Measurements from ENCODE around the gene SNAPC1. TPM values are rescaled to one million over a fixed set of nuclear protein-coding genes. Genes with fewer than 3 reads are reported as not detected.
A peak's percentile ranks its signal among the peaks of the same experiment; 100 is the strongest.
"Not testable (repeated sequence)": the region's sequence is repeated elsewhere in the genome, so short reads cannot be mapped to it uniquely, and the experiment has no call there.

The SNAPC1 gene
- total and polyA plus RNA-seq, 4 donors = 2.9 to 7.0 (median 5.3) TPM

- DNase-seq (no peak), ATAC-seq (ENCODE audit: low FRiP score) (no peak)
- intact Hi-C loops (cut with DNase I) = no loop called here
- Histone ChIP-seq H3K9me3 (ENCODE audit: control insufficient read depth, low read length) (no peaks in the 10 kb centered on the region), H3K36me3 (ENCODE audit: control insufficient read depth in 1 of 2, insufficient read depth in 2 of 2, low read length in 1 of 2) (peaks cover 0 to 2% of the 10 kb centered on the region in 2 donors), H3K4me3 (ENCODE audit: low read length in 2 of 2) (no peak overlapping the region), H3K27me3 (ENCODE audit: control insufficient read depth in 1 of 2, insufficient read depth in 2 of 2, low read length in 1 of 2) (no peaks in the 10 kb centered on the region), H3K4me1 (ENCODE audit: control insufficient read depth in 1 of 2, insufficient read depth in 2 of 2, low read length in 2 of 2) (peaks cover 0 to 1% of the 10 kb centered on the region in 2 donors), H3K27ac (ENCODE audit: low read depth in 1 of 2, low read length in 2 of 2) (no peak overlapping the region)
- 88 to 94% methylated on average over 5 of the region's 5 CpGs for WGBS, 2 donors
These were observed 18.0 kb upstream of the SNAPC1 start for GRCh38 chr14:61744238-61744637.

DNA sequence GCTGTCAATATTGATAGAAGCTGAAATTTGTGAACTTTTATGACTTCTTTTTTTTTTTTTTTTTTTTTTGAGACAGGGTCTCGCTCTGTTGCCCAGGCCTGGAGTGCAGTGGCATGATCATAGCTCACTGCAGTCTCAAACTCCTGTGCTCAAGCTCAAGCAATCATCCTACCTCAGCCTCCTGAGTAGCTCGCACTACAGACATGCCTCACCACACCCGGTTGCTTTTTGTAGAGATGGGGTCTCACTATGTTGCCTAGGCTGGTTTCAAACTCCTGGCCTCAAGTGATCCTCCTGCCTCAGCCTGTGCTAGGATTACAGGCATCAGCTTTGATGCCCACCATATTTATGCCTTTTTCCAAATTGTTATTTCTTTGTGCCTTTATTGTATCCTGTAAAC, 15.9 kb upstream of the SNAPC1 start:
- not testable (repeated sequence) for H3K36me3 ChIP-seq (ENCODE audit: control insufficient read depth in 1 of 2, insufficient read depth in 2 of 2, low read length in 1 of 2); DNase-seq; H3K9me3 ChIP-seq (ENCODE audit: control insufficient read depth, low read length); H3K4me3 ChIP-seq (ENCODE audit: low read length in 2 of 2); H3K27me3 ChIP-seq (ENCODE audit: control insufficient read depth in 1 of 2, insufficient read depth in 2 of 2, low read length in 1 of 2); ATAC-seq (ENCODE audit: low FRiP score); H3K27ac ChIP-seq (ENCODE audit: low read depth in 1 of 2, low read length in 2 of 2); H3K4me1 ChIP-seq (ENCODE audit: control insufficient read depth in 1 of 2, insufficient read depth in 2 of 2, low read length in 2 of 2)
- WGBS, 2 donors = 93 to 94% methylated on average over 3 of the region's 3 CpGs
- intact Hi-C loops (cut with DNase I) = loop anchor here in 1 of 2 donors (5.0 kb wide), 2 partner anchors 49 to 274 kb away; partner anchors contain the start of gene HIF1A

- intact Hi-C loops (cut with DNase I) = loop anchor here in 1 of 2 donors (5.0 kb wide), 2 partner anchors 50 to 275 kb away; partner anchors contain the start of gene HIF1A
- Histone ChIP-seq H3K9me3 (ENCODE audit: control insufficient read depth, low read length) (no peaks in the 10 kb centered on the region), H3K4me1 (ENCODE audit: control insufficient read depth in 1 of 2, insufficient read depth in 2 of 2, low read length in 2 of 2) (peaks cover 0 to 1% of the 10 kb centered on the region in 2 donors), H3K27me3 (ENCODE audit: control insufficient read depth in 1 of 2, insufficient read depth in 2 of 2, low read length in 1 of 2) (no peaks in the 10 kb centered on the region), H3K27ac (ENCODE audit: low read depth in 1 of 2, low read length in 2 of 2) (no peak overlapping the region), H3K36me3 (ENCODE audit: control insufficient read depth in 1 of 2, insufficient read depth in 2 of 2, low read length in 1 of 2) (no peaks in the 10 kb centered on the region), H3K4me3 (ENCODE audit: low read length in 2 of 2) (no peak overlapping the region)
- no peak for ATAC-seq (ENCODE audit: low FRiP score)
- DNase-seq = no peak
These were observed 15.3 kb upstream of the SNAPC1 start for GRCh38 chr14:61746881-61747280.

DNA sequence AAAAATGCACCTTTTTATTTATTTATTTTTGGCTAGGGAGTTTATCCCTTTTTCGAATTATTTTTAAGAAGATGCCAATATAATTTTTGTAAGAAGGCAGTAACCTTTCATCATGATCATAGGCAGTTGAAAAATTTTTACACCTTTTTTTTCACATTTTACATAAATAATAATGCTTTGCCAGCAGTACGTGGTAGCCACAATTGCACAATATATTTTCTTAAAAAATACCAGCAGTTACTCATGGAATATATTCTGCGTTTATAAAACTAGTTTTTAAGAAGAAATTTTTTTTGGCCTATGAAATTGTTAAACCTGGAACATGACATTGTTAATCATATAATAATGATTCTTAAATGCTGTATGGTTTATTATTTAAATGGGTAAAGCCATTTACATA, 14.9 kb upstream of the SNAPC1 start:
- 26 to 40% methylated on average over 3 of the region's 3 CpGs for WGBS, 2 donors
- intact Hi-C loops (cut with DNase I) = loop anchor here in 1 of 2 donors (5.0 kb wide), 2 partner anchors 50 to 275 kb away; partner anchors contain the start of gene HIF1A

GRCh38 chr14:61749264-61749663, 13.0 kb upstream of the SNAPC1 start:
- intact Hi-C loops (cut with DNase I) = loop anchor here in 1 of 2 donors (5.0 kb wide), 2 partner anchors 52 to 277 kb away; partner anchors contain the start of gene HIF1A
- Histone ChIP-seq H3K9me3 (ENCODE audit: control insufficient read depth, low read length) (no peaks in the 10 kb centered on the region), H3K4me3 (ENCODE audit: low read length in 2 of 2) (no peak overlapping the region), H3K27ac (ENCODE audit: low read depth in 1 of 2, low read length in 2 of 2) (no peak overlapping the region), H3K36me3 (ENCODE audit: control insufficient read depth in 1 of 2, insufficient read depth in 2 of 2, low read length in 1 of 2) (no peaks in the 10 kb centered on the region), H3K4me1 (ENCODE audit: control insufficient read depth in 1 of 2, insufficient read depth in 2 of 2, low read length in 2 of 2) (peaks cover 0 to 1% of the 10 kb centered on the region in 2 donors), H3K27me3 (ENCODE audit: control insufficient read depth in 1 of 2, insufficient read depth in 2 of 2, low read length in 1 of 2) (no peaks in the 10 kb centered on the region)
- DNase-seq = no peak
- ATAC-seq (ENCODE audit: low FRiP score) = no peak
- 54 to 58% methylated on average over 3 of the region's 3 CpGs for WGBS, 2 donors

More for the DNA sequence above, 14.9 kb upstream of the SNAPC1 start:
- H3K36me3 ChIP-seq (ENCODE audit: control insufficient read depth in 1 of 2, insufficient read depth in 2 of 2, low read length in 1 of 2) = no peaks in the 10 kb centered on the region
- H3K27me3 ChIP-seq (ENCODE audit: control insufficient read depth in 1 of 2, insufficient read depth in 2 of 2, low read length in 1 of 2) = no peaks in the 10 kb centered on the region
- H3K4me1 ChIP-seq (ENCODE audit: control insufficient read depth in 1 of 2, insufficient read depth in 2 of 2, low read length in 2 of 2) = peaks cover 0 to 1% of the 10 kb centered on the region in 2 donors
- ATAC-seq (ENCODE audit: low FRiP score) (no peak), DNase-seq (no peak)
- no peak overlapping the region for H3K4me3 ChIP-seq (ENCODE audit: low read length in 2 of 2)
- no peaks in the 10 kb centered on the region for H3K9me3 ChIP-seq (ENCODE audit: control insufficient read depth, low read length)
- H3K27ac ChIP-seq (ENCODE audit: low read depth in 1 of 2, low read length in 2 of 2) = no peak overlapping the region

DNA sequence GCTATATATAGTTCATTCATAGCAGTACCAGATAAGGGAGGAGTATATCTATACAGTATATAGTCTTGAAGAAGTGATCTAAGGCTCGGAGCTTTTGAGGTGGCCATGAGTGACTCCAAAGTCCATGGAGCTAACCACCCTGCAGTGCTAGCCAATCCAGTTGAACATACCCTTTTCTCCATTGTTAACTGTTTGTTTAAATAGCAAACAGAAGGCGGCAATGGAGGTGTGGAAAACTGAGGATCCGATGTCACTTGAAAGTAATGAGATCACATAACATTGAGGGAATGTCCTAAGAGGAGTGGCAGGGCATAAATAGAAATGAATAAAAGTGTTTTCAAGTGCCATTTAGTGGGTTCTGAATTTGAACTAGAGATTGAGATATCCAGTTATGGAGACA, 12.4 kb upstream of the SNAPC1 start:
- no peak for ATAC-seq (ENCODE audit: low FRiP score)
- intact Hi-C loops (cut with DNase I) = loop anchor here in 1 of 2 donors (5.0 kb wide), 2 partner anchors 53 to 278 kb away; partner anchors contain the start of gene HIF1A
- WGBS, 2 donors = 63 to 79% methylated on average over 3 of the region's 3 CpGs
- Histone ChIP-seq H3K27me3 (ENCODE audit: control insufficient read depth in 1 of 2, insufficient read depth in 2 of 2, low read length in 1 of 2) (no peaks in the 10 kb centered on the region), H3K4me1 (ENCODE audit: control insufficient read depth in 1 of 2, insufficient read depth in 2 of 2, low read length in 2 of 2) (peaks cover 0 to 1% of the 10 kb centered on the region in 2 donors), H3K4me3 (ENCODE audit: low read length in 2 of 2) (peak overlapping the region in 1 of 2 donors; percentile 26), H3K36me3 (ENCODE audit: control insufficient read depth in 1 of 2, insufficient read depth in 2 of 2, low read length in 1 of 2) (no peaks in the 10 kb centered on the region), H3K27ac (ENCODE audit: low read depth in 1 of 2, low read length in 2 of 2) (no peak overlapping the region), H3K9me3 (ENCODE audit: control insufficient read depth, low read length) (no peaks in the 10 kb centered on the region)
- no peak for DNase-seq

- H3K4me3 ChIP-seq (ENCODE audit: low read length in 2 of 2) = peak overlapping the region; percentile 77 to 80
- intact Hi-C loops (cut with DNase I) = no loop called here
- H3K27ac ChIP-seq (ENCODE audit: low read depth in 1 of 2, low read length in 2 of 2) = peak overlapping the region in 1 of 2 donors; percentile 94
- no peaks in the 10 kb centered on the region for H3K27me3 ChIP-seq (ENCODE audit: control insufficient read depth in 1 of 2, insufficient read depth in 2 of 2, low read length in 1 of 2)
- DNase-seq = peak; percentile 94
- peaks cover 0 to 1% of the 10 kb centered on the region in 2 donors for H3K4me1 ChIP-seq (ENCODE audit: control insufficient read depth in 1 of 2, insufficient read depth in 2 of 2, low read length in 2 of 2)
- WGBS, 2 donors = 1 to 2% methylated on average over 51 to 54 of the region's 54 CpGs
- no peaks in the 10 kb centered on the region for H3K36me3 ChIP-seq (ENCODE audit: control insufficient read depth in 1 of 2, insufficient read depth in 2 of 2, low read length in 1 of 2)
- ATAC-seq (ENCODE audit: low FRiP score) = peak; percentile 96
- H3K9me3 ChIP-seq (ENCODE audit: control insufficient read depth, low read length) = no peaks in the 10 kb centered on the region
These were observed 11.3 kb upstream of the SNAPC1 start for GRCh38 chr14:61750708-61751474.

DNA sequence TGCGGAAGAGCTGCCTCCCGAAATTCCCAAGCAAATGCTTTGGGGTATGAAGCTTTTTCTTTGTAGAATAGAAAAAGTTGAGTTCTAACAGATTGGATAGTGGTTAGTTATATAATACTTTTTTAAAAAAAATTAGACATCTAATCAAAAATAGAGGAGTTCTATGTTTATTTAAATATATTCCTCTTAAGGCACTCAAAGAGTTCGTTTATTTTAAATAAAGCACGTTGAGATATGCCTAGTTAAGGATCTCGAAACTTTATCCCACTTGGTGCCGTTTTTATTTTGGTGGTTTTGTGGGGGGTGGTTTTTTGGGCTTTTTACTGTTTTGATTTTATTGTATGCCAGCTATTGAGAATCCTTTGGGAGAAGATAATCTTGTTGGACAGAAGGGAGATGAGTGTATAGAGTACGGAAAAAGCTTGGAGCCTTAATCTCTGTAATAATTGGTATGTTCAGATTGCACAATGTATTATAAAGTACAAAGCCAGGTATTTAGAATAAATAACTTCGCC, 10.7 kb upstream of the SNAPC1 start:
- no peaks in the 10 kb centered on the region for H3K9me3 ChIP-seq (ENCODE audit: control insufficient read depth, low read length)
- no peak for DNase-seq
- peaks cover 0 to 1% of the 10 kb centered on the region in 2 donors for H3K4me1 ChIP-seq (ENCODE audit: control insufficient read depth in 1 of 2, insufficient read depth in 2 of 2, low read length in 2 of 2)
- no peaks in the 10 kb centered on the region for H3K27me3 ChIP-seq (ENCODE audit: control insufficient read depth in 1 of 2, insufficient read depth in 2 of 2, low read length in 1 of 2)
- no peaks in the 10 kb centered on the region for H3K36me3 ChIP-seq (ENCODE audit: control insufficient read depth in 1 of 2, insufficient read depth in 2 of 2, low read length in 1 of 2)
- H3K4me3 ChIP-seq (ENCODE audit: low read length in 2 of 2) = peak overlapping the region; percentile 77 to 80
- intact Hi-C loops (cut with DNase I) = no loop called here
- peak overlapping the region in 1 of 2 donors; percentile 94 for H3K27ac ChIP-seq (ENCODE audit: low read depth in 1 of 2, low read length in 2 of 2)
- 16 to 20% methylated on average over 8 of the region's 8 CpGs for WGBS, 2 donors
- ATAC-seq (ENCODE audit: low FRiP score) = no peak
